Epithelial cell of esophagus (primary cell): ENCODE measurements around the gene CHST11.

ENCODE experiments used
- DNase-seq: peaks from one replicate; pipeline ENCODE4 v3.0.0; 2010; ENCODE audit warnings: low read depth
- H3K4me3 ChIP-seq: 2 replicates; pipeline ENCODE4 v1.5.1; 2011; ENCODE audit warnings: mild to moderate bottlenecking, low read length, control low read depth
- CTCF ChIP-seq: IDR thresholded peaks from 2 replicates; pipeline ENCODE4 v1.5.1; 2011; ENCODE audit warnings: low read depth, mild to moderate bottlenecking, low read length, control low read depth, inconsistent platforms; ENCODE audit not compliant: insufficient read depth; ENCODE audit errors: missing control alignments

The CHST11 gene

GRCh38 chr12:104463368-104463767 lies 6.6 kb downstream of the CHST11 start:
- DNase-seq, result no peak
- H3K4me3 ChIP-seq, result no peak overlapping the region

GRCh38 chr12:104464899-104465298 lies 8.2 kb downstream of the CHST11 start:
- no peak for DNase-seq
- no peak overlapping the region for H3K4me3 ChIP-seq
- TF ChIP-seq CTCF, result no peak

More at GRCh38 chr12:104463368-104463767, 6.6 kb downstream of the CHST11 start:
- TF ChIP-seq CTCF, result no peak

GRCh38 chr12:104466709-104467345 lies 10.1 kb downstream of the CHST11 start:
- H3K4me3 ChIP-seq, result no peak overlapping the region
- no peak for DNase-seq

GRCh38 chr12:104467346-104467837 lies 10.6 kb downstream of the CHST11 start:
- no peak for TF ChIP-seq CTCF

More at GRCh38 chr12:104466709-104467345, 10.1 kb downstream of the CHST11 start:
- no peak for TF ChIP-seq CTCF

GRCh38 chr12:104468371-104468770 lies 11.6 kb downstream of the CHST11 start:
- DNase-seq, result no peak
- no peak for TF ChIP-seq CTCF
- no peak overlapping the region for H3K4me3 ChIP-seq

More at GRCh38 chr12:104467346-104467837, 10.6 kb downstream of the CHST11 start:
- H3K4me3 ChIP-seq, result no peak overlapping the region
- no peak for DNase-seq

GRCh38 chr12:104469066-104469465 lies 12.3 kb downstream of the CHST11 start:
- no peak for TF ChIP-seq CTCF
- no peak for DNase-seq
- no peak overlapping the region for H3K4me3 ChIP-seq

GRCh38 chr12:104469523-104469922 lies 12.8 kb downstream of the CHST11 start:
- no peak for DNase-seq
- H3K4me3 ChIP-seq, result no peak overlapping the region
- TF ChIP-seq CTCF, result no peak
